Fibroblast of lung (primary cell): ENCODE data around the gene C20orf96. TPM values are rescaled to one million over a fixed set of nuclear protein-coding genes. Genes with fewer than 3 reads are reported as not detected.
A peak's percentile ranks its signal among the peaks of the same experiment; 100 is the strongest.

Source experiments
- DNase-seq, 2 donors: peaks; one replicate each; pipeline versions ENCODE4 v3.0.0 to v3.0.0-alpha.2; 2010; ENCODE audit warnings: low read depth in 2 of 2
- H2AFZ ChIP-seq: 2 replicates; pipeline ENCODE4 v1.5.1; 2012; ENCODE audit warnings: low read length, control low read depth, inconsistent platforms
- H3K27ac ChIP-seq: 2 replicates; pipeline ENCODE4 v1.5.1; 2011; ENCODE audit warnings: low read length, control low read depth; ENCODE audit not compliant: insufficient read depth
- H3K27me3 ChIP-seq: 2 replicates; pipeline ENCODE4 v1.5.1; 2011; ENCODE audit warnings: mild to moderate bottlenecking, low read length; ENCODE audit not compliant: control insufficient read depth, insufficient read depth
- H3K36me3 ChIP-seq: 2 replicates; pipeline ENCODE4 v1.5.1; 2011; ENCODE audit warnings: low read length; ENCODE audit not compliant: control insufficient read depth, insufficient read depth
- H3K4me1 ChIP-seq: 2 replicates; pipeline ENCODE4 v1.5.1; 2011; ENCODE audit warnings: low read length; ENCODE audit not compliant: control insufficient read depth, insufficient read depth; ENCODE audit errors: extremely low read depth
- H3K4me2 ChIP-seq: 2 replicates; pipeline ENCODE4 v1.5.1; 2011; ENCODE audit warnings: low read length, control low read depth; ENCODE audit not compliant: insufficient read depth; ENCODE audit errors: extremely low read depth
- H3K4me3 ChIP-seq, 4 experiments: fragments of 200-600 bp in 1 of 4; sonication (generic) in 1 of 4; replicated peaks in 1 of 4; 2 replicates each; pipeline ENCODE4 v1.5.1; 2011 to 2016; ENCODE audit warnings: low read length in 4 of 4, low read depth in 3 of 4, mild to moderate bottlenecking in 3 of 4, control low read depth in 2 of 4, inconsistent platforms in 1 of 4, mixed read lengths in 1 of 4; ENCODE audit not compliant: insufficient read depth in 1 of 4; ENCODE audit errors: control extremely low read depth in 1 of 4
- H3K79me2 ChIP-seq: 2 replicates; pipeline ENCODE4 v1.5.1; 2012; ENCODE audit warnings: mild to moderate bottlenecking, low read length, inconsistent platforms; ENCODE audit not compliant: control insufficient read depth, insufficient read depth
- H3K9ac ChIP-seq: 2 replicates; pipeline ENCODE4 v1.5.1; 2011; ENCODE audit warnings: mild to moderate bottlenecking, low read length, control low read depth; ENCODE audit not compliant: insufficient read depth
- H3K9me3 ChIP-seq: 2 replicates; pipeline ENCODE4 v1.5.1; 2012; ENCODE audit warnings: low read depth, low read length; ENCODE audit not compliant: control insufficient read depth, insufficient read depth
- H4K20me1 ChIP-seq: 2 replicates; pipeline ENCODE4 v1.5.1; 2011; ENCODE audit warnings: low read length; ENCODE audit not compliant: control insufficient read depth, insufficient read depth; ENCODE audit errors: extremely low read depth
- EZH2 ChIP-seq: IDR thresholded peaks from 2 replicates; pipeline ENCODE4 v1.5.1; 2012; ENCODE audit warnings: low read length, control low read depth, mild to moderate bottlenecking; ENCODE audit errors: missing control alignments
- polyA plus RNA-seq, 2 donors: library from polyadenylated mRNA; depleted of rRNA in 1 of 2; stranded (reverse) in 1 of 2; unstranded in 1 of 2; fragments of >200 nt; gene quantifications; 2 replicates each; pipeline ENCODE4 v1.2.1, GENCODE V29; 2011 to 2012; ENCODE audit warnings: missing spikeins in 1 of 2
- total RNA-seq: library from RNA; depleted of rRNA; stranded (reverse); fragments of >200 nt; gene quantifications from 2 replicates; pipeline ENCODE4 v1.2.1, GENCODE V29; 2014
- TF ChIP-seq, protein P1 (sequence below), 2 donors: IDR thresholded peaks in 1 of 2; conservative IDR thresholded peaks in 1 of 2; 1 replicate in 1 of 2; 2 replicates in 1 of 2; pipeline ENCODE4 v1.5.1; 2011 to 2012; ENCODE audit warnings: low read length in 2 of 2, control low read depth in 1 of 2, inconsistent platforms in 1 of 2, low read depth in 1 of 2, mild to moderate bottlenecking in 1 of 2

C20orf96 gene
- total and polyA plus RNA-seq, 2 donors (not counting 1 experiment from before 2014, with no cell fraction given), result 4.8 to 8.9 TPM

- no peak for TF ChIP-seq EZH2
- TF ChIP-seq, protein P1, sequence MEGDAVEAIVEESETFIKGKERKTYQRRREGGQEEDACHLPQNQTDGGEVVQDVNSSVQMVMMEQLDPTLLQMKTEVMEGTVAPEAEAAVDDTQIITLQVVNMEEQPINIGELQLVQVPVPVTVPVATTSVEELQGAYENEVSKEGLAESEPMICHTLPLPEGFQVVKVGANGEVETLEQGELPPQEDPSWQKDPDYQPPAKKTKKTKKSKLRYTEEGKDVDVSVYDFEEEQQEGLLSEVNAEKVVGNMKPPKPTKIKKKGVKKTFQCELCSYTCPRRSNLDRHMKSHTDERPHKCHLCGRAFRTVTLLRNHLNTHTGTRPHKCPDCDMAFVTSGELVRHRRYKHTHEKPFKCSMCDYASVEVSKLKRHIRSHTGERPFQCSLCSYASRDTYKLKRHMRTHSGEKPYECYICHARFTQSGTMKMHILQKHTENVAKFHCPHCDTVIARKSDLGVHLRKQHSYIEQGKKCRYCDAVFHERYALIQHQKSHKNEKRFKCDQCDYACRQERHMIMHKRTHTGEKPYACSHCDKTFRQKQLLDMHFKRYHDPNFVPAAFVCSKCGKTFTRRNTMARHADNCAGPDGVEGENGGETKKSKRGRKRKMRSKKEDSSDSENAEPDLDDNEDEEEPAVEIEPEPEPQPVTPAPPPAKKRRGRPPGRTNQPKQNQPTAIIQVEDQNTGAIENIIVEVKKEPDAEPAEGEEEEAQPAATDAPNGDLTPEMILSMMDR (conservative IDR thresholded peaks at IDR 0.05 in 1 of 2, IDR thresholded peaks at IDR 0.05 in 1 of 2; ENCODE audit: low read depth in 1 of 2, low read length in 2 of 2), result peak; percentile 47 to 52
- Histone ChIP-seq H2AFZ (peak overlapping the region; percentile 77), H3K4me2 (peak overlapping the region; percentile 88), H4K20me1 (no peaks in the 10 kb centered on the region), H3K9me3 (no peaks in the 10 kb centered on the region), H3K27me3 (no peaks in the 10 kb centered on the region), H3K36me3 (no peaks in the 10 kb centered on the region), H3K4me1 (peaks cover 6% of the 10 kb centered on the region), H3K27ac (peak overlapping the region; percentile 83), H3K79me2 (peaks cover 22% of the 10 kb centered on the region), H3K9ac (peak overlapping the region; percentile 72), H3K4me3 (peak overlapping the region; percentile 60 to 95 (median 76))
- peak; percentile 76 to 82 for DNase-seq
These were observed 33.9 kb upstream of the C20orf96 start for GRCh38 chr20:324177-325044.

- H3K4me1 ChIP-seq, result peaks cover 2% of the 10 kb centered on the region
- H3K79me2 ChIP-seq, result no peaks in the 10 kb centered on the region
- peak overlapping the region; percentile 6 for H3K27ac ChIP-seq
- peak; percentile 49 to 70 for DNase-seq
- H3K9ac ChIP-seq, result no peak overlapping the region
- H3K27me3 ChIP-seq, result no peaks in the 10 kb centered on the region
- no peaks in the 10 kb centered on the region for H4K20me1 ChIP-seq
- H2AFZ ChIP-seq, result no peak overlapping the region
- H3K4me2 ChIP-seq, result no peak overlapping the region
- TF ChIP-seq, protein P1 (conservative IDR thresholded peaks at IDR 0.05 in 1 of 2, IDR thresholded peaks at IDR 0.05 in 1 of 2; ENCODE audit: low read depth in 1 of 2, low read length in 2 of 2), result no peak
- no peak for TF ChIP-seq EZH2
- no peak overlapping the region for H3K4me3 ChIP-seq
- H3K9me3 ChIP-seq, result no peaks in the 10 kb centered on the region
- no peaks in the 10 kb centered on the region for H3K36me3 ChIP-seq
These were observed 25.9 kb upstream of the C20orf96 start for GRCh38 chr20:316316-317068.

GRCh38 chr20:313948-314347 lies 23.4 kb upstream of the C20orf96 start:
- Histone ChIP-seq H3K27me3 (no peaks in the 10 kb centered on the region), H3K4me3 (no peak overlapping the region), H2AFZ (no peak overlapping the region), H3K4me2 (peak overlapping the region; percentile 23), H3K79me2 (no peaks in the 10 kb centered on the region), H3K9me3 (no peaks in the 10 kb centered on the region), H3K9ac (no peak overlapping the region), H3K27ac (no peak overlapping the region), H3K4me1 (peaks cover 8% of the 10 kb centered on the region), H4K20me1 (no peaks in the 10 kb centered on the region), H3K36me3 (no peaks in the 10 kb centered on the region)
- DNase-seq, result peak; percentile 42 to 70
- no peak for TF ChIP-seq EZH2
- TF ChIP-seq, protein P1 (conservative IDR thresholded peaks at IDR 0.05 in 1 of 2, IDR thresholded peaks at IDR 0.05 in 1 of 2; ENCODE audit: low read depth in 1 of 2, low read length in 2 of 2), result no peak
